Fibroblast of pulmonary artery (primary cell): ENCODE results near the gene MGAT4A.
"Not testable (repeated sequence)": the region's sequence is repeated elsewhere in the genome, so short reads cannot be mapped to it uniquely, and the experiment has no call there.

Source experiments
- DNase-seq: peaks from one replicate; pipeline ENCODE4 v3.0.0-alpha.2; 2010; ENCODE audit warnings: low read depth
- H3K4me3 ChIP-seq: replicated peaks from 2 replicates; pipeline ENCODE4 v1.5.1; 2011; ENCODE audit warnings: low read depth, mild to moderate bottlenecking, control low read depth, low read length, moderate library complexity
- CTCF ChIP-seq: IDR thresholded peaks from 2 replicates; pipeline ENCODE4 v1.5.1; 2011; ENCODE audit warnings: mild to moderate bottlenecking, control low read depth, low read length, inconsistent platforms; ENCODE audit errors: missing control alignments

The MGAT4A gene

GRCh38 chr2:98732430-98733051 lies 1.6 kb upstream of the MGAT4A start:
- no peak for TF ChIP-seq CTCF
- no peak for DNase-seq
- no peak overlapping the region for H3K4me3 ChIP-seq

- no peak for DNase-seq
- TF ChIP-seq CTCF, result no peak
- H3K4me3 ChIP-seq, result no peak overlapping the region
These were observed 990 bp upstream of the MGAT4A start for GRCh38 chr2:98731894-98732349.

GRCh38 chr2:98730707-98731040 lies 258 bp downstream of the MGAT4A start:
- H3K4me3 ChIP-seq, result peak overlapping the region; percentile 27
- no peak for DNase-seq
- no peak for TF ChIP-seq CTCF

- peak overlapping the region; percentile 27 for H3K4me3 ChIP-seq
- no peak for DNase-seq
- no peak for TF ChIP-seq CTCF
These were observed 752 bp downstream of the MGAT4A start for GRCh38 chr2:98730053-98730706.

- TF ChIP-seq CTCF, result no peak
- H3K4me3 ChIP-seq, result no peak overlapping the region
- no peak for DNase-seq
These were observed 1.3 kb downstream of the MGAT4A start for GRCh38 chr2:98729652-98730051.

GRCh38 chr2:98728088-98728718 lies 2.7 kb downstream of the MGAT4A start:
- not testable (repeated sequence) for DNase-seq, H3K4me3 ChIP-seq

GRCh38 chr2:98727369-98728087 lies 3.4 kb downstream of the MGAT4A start:
- H3K4me3 ChIP-seq, result no peak overlapping the region
- DNase-seq, result no peak

More at GRCh38 chr2:98727369-98728087, 3.4 kb downstream of the MGAT4A start:
- no peak for TF ChIP-seq CTCF
